GM18861 (cell line): ENCODE results near the gene STAT2.
"Not testable (repeated sequence)": the region's sequence is repeated elsewhere in the genome, so short reads cannot be mapped to it uniquely, and the experiment has no call there.

Experiments
- ATAC-seq: cut with Tn5 transposase; IDR thresholded peaks from one replicate; pipeline ENCODE4 v1.9.1; 2021; ENCODE audit not compliant: unreplicated experiment

The STAT2 gene

GRCh38 chr12:56362130-56363059 lies 2.5 kb upstream of the STAT2 start, which contains the start of gene APOF:
APOF (minus strand) TSS chr12:56362857; CDS start chr12:56362745, 112 bp downstream.
- ATAC-seq = no peak

DNA sequence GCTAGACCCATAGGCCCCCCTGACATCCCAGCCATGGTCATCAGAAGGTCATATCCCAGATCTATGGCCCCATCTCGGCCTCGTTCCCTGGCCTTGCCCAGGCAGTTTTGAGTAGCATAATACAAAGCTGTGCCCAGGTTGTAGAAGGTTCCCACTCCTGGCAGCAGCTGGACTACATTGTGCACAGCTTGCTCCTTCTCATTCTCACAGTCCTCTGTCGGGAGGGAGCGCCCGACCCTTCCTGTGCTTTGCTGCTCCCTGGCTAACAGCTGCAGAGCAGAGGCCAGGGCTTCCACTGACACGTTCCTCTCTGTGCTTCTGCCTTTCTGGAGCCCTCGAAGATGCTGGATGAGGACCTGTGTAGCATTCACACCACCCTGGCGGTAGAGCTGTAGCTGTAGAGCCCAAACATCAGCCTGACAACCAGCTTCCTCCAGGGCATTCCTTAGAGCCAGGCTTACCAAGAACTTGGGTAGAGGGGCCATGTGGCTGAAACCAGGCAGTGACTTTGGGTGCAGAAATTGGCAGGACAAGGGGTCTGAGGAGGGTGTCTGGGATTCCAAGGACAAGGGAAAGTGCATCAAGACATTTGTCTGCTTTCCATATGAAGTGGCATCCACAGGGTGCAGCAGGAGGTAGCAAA lies 1.7 kb upstream of the STAT2 start:
- ATAC-seq = no peak

DNA sequence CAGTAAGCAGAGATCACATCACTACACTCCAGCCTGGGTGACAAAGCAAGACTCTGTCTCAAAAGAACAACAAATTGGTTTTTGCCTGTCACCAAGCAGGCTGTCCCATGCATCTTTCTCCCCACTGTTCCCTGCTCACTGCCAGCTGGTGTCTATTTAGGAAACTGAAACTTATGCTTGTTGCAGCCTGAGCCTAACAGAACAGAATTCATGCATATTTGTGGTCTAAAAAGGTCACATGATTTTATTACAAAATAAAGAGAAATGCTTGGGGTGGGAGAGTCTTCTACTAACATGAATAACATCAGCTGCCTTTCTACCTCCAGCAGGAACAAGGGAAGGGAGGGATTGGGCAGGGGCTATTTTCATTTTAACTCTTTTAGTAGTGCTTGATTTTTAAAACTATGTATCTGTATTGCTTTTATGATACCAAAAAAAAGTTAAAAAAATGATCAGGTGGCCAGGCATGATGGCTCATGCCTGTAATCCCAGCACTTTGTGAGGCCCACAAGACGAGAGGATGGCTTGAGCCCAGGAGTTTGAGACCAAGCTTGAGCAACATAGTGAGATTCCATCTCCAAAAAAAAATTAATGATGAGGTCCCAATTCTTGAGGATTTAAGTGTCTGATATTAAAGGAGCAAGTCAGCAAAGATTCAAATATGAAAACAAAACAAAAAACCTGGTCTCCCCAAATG lies 923 bp downstream of the STAT2 start:
- no peak for ATAC-seq

DNA sequence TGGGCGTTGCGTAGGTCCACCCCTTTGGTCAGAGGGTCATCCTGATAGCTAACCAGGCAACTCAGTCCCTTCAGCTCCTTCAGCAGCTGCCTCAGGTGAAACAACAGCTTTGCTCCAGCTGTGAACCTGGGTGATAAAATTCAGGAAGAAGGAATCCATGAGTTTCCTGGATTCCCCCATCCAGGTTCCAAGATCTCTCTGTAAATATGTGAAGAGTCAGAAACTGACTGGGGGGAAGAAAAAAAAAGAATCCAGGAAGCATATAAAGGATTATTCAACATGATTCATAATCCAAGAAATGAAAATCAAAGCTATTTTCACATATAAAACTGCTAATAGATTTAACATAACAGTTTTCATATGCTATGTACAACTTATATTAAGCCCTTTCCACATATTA lies 8.6 kb downstream of the STAT2 start:
- ATAC-seq = no peak

DNA sequence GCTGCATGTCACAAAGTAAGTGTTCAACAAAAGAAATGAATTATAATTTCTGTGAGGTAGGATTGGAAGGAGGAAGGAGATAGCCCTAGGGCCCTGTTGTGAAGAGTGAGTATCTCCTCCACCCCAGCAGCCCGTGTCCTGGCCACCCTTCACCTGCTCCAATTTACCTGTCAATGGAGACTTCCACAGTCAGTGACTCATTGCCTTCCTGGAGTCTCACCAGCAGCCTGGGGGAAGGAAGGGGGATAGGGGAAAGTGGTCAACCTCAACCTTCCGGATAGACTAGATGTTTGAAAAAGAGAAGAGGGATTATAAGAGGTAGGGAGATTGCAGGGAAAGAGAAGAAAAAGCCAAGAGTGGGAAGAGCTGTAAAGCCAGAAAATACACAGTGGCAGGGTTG lies 9.2 kb downstream of the STAT2 start:
- no peak for ATAC-seq

- no peak for ATAC-seq
Observed at GRCh38 chr12:56348776-56349175, 11.1 kb downstream of the STAT2 start.

- ATAC-seq = not testable (repeated sequence)
Observed at GRCh38 chr12:56347255-56347654, 12.7 kb downstream of the STAT2 start.

- no peak for ATAC-seq
Observed at GRCh38 chr12:56346675-56347074, 13.2 kb downstream of the STAT2 start.

DNA sequence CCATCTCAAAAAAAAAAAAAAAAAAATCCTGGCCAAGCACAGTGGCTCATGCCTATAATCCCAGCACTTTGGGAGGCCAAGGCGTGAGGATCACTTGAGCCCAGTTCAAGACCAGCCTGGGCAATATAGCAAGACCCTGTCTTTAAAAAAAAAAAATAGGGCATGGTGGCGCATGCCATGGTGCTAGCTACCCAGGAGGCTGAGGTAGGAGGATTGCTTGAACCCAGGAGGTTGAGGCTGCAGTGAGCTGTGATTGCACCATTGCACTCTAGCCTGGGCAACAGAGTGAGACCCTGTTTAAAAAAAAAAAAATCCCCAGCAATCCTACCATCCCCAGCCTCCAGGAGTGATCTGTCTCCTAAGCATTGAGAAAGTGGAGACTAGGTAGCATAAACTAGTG lies 17.6 kb downstream of the STAT2 start:
- not testable (repeated sequence) for ATAC-seq

DNA sequence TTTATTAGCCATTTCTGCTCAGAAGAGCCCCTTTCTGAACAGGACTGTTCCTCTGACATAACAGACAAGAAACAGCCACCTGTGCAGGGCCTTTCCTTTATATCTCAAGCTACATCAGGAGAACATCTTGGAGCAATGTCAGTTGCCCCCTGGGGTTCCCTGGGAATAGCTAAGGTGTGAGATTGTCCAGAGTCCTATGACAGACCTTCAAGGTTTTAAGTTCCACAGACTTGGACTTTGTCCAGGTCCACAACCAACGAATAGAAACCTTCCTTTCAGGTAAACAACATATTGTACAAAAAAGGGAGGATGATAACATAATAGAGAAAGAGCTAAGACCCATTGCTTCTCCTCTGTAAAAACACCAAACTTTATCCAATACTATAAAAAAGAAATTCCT lies 18.3 kb downstream of the STAT2 start:
- ATAC-seq = no peak

GRCh38 chr12:56339158-56339422 lies 20.8 kb downstream of the STAT2 start:
- ATAC-seq = no peak

DNA sequence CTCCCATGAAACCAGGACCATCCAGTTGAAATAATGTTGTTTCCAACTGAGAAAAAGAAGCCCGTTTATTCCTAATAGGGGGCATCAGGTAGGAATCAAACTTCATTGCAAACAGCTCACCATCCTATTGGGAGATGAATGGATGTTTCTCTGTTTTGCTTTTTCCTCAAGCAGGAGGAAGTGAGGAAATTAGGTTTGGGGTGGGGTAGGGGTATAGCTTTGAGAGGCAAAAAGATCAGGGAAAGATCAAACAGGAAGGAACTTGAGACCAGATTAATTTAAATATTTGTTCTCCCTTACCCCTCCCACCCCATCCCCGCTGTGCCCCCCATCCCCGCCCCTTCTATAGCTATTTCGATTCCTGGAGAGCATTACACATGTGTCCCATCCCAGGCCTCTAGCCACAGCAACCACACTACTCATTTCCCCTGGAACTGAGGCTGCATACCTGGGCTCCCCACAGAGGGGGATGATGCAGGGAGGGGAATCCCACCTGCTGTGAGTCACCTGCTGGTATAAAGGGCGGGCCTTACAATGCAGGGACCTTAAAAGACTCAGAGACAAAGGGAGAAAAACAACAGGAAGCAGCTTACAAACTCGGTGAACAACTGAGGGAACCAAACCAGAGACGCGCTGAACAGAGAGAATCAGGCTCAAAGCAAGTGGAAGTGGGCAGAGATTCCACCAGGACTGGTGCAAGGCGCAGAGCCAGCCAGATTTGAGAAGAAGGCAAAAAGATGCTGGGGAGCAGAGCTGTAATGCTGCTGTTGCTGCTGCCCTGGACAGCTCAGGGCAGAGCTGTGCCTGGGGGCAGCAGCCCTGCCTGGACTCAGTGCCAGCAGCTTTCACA lies 21.4 kb downstream of the STAT2 start, which contains the start of gene IL23A:
Gene IL23A, plus strand, starts transcription at position 577 of the 850 bp plus-strand sequence. Its CDS starts 161 bp downstream, at position 738.
- no peak for ATAC-seq

DNA sequence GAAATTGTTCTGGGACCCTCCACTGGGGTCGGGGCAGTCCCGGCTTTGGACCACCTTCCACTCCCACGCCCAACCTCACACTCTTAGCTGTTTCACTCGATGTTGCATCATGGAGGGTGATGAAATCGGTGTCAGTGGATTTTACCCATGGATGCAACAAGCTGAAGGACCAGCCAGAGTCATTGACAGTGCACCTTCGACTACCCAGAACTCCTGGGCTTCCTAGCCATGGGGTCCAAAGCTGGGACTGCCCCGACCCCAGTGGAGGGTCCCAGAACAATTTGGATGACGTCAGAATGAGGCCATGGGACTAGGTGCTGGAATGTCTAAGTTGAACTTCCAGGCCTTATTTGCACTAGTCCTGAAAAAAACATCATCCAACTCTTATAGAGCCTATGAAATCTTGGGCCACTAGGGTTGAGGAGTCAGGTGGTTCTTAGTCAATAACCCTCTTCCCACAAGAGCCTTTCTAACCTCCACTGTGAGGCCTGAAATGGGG lies 22.1 kb downstream of the STAT2 start:
- no peak for ATAC-seq

GRCh38 chr12:56336361-56337167 lies 23.3 kb downstream of the STAT2 start:
- ATAC-seq = no peak

- not testable (repeated sequence) for ATAC-seq
Observed at GRCh38 chr12:56335527-56335926, 24.4 kb downstream of the STAT2 start.

GRCh38 chr12:56334490-56334793 lies 25.5 kb downstream of the STAT2 start:
- ATAC-seq = no peak

DNA sequence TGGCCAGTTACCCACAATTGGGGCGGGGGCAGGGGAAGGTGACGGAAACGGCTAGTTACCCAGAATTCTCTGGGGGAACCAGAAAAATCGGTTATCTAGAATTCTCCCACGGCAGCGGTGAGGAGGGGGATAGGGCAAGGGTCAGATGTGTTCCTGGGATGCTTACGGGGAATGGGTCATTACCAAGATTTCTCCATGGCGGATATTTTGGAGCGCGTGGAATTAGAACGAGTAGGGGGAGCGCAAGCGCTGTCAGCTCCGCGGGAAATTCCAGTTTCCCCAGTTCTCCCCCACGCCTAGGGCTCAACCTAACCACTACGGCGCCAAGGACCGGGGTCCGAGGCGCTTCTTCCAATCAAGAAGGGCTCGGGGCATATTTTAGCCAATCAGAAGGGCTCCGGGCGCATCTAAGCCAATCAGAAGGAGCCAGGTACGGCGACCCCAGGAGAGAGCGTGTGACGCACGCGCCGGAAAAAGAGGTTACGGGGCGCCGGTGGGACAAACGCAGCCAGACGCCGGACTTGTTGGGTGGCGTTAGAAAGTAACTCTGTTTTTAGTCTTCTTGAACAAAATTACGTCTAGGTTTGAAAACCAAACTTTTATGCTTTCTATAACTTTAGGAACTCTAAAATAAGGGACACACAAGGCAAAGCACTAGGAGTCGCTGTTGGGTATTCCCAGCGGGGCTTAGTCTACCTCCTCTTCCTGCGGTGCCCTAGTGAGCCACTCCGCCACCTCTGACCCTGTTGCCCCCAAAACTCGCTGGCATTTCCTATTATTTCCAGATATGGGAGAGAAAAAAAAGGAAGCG lies 26.0 kb downstream of the STAT2 start, which contains the start of gene PAN2:
Gene PAN2, minus strand, starts transcription at position 322 of the 811 bp plus-strand sequence. CDS start 906 bp downstream, outside the sequence.
- ATAC-seq = peak; percentile 86

DNA sequence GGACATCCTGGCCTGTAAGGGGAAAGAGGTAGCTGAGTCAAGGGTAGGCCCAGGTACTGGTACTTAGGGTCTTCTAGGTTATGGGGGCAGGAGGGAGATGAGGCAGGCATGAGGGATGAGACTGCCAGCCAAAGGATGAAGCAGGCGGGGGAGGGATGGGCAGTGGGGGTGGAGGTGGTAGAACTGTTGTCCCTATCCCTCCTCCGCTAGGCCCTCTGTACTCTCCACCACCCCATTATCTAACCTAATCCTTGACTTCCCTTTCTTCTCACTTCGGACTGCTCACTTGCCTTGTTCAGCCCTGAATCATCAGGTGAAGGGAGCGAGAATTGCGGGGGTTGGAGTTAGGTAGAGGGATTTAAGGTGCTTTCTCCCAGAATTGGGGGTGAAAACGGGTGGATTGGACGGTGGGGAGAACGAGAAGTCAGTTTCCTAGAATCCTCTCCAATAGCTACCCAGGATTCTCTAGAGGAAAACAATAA lies 26.7 kb downstream of the STAT2 start:
- no peak for ATAC-seq
